Measurements from ENCODE around the gene SLIT3. TPM values are rescaled to one million over a fixed set of nuclear protein-coding genes. Genes with fewer than 3 reads are reported as not detected.
A peak's percentile ranks its signal among the peaks of the same experiment; 100 is the strongest.

Gene SLIT3
- total RNA-seq, 2 donors from 2014 or later = 6.6 to 6.7 TPM

- Histone ChIP-seq H3K27me3 (no peaks in the 10 kb centered on the region), H3K27ac (no peak overlapping the region), H3K4me1 (peaks cover 10% of the 10 kb centered on the region), H3K9me3 (peaks cover 0 to 10% (median 0%) of the 10 kb centered on the region in 3 donors), H3K36me3 (replicated peaks in 1 of 2; ENCODE audit: insufficient read depth in 1 of 2, low read depth in 2 of 2) (no peaks in the 10 kb centered on the region), H3K4me3 (no peak overlapping the region)
- WGBS, 2 donors = 93% methylated on average over 4 of the region's 4 CpGs
- DNase-seq (no peak), ATAC-seq (no peak)
- intact Hi-C loops (cut with DNase I) = no loop called here
- TF ChIP-seq POLR2A (IDR thresholded peaks at IDR 0.05) = no peak
- TF ChIP-seq CTCF (IDR thresholded peaks at IDR 0.05) = no peak
These were observed 142.2 kb downstream of the SLIT3 start for GRCh38 chr5:169158764-169159163.

GRCh38 chr5:169157064-169157463 is 143.9 kb downstream of the SLIT3 start:
- WGBS, 2 donors = 58 to 100% methylated on average over 1 of the region's 1 CpG
- peaks cover 10% of the 10 kb centered on the region for H3K4me1 ChIP-seq
- no peak for TF ChIP-seq CTCF (IDR thresholded peaks at IDR 0.05)
- no peak for TF ChIP-seq POLR2A (IDR thresholded peaks at IDR 0.05)
- DNase-seq (no peak), ATAC-seq (no peak)
- intact Hi-C loops (cut with DNase I) = no loop called here
- peaks cover 0 to 10% (median 0%) of the 10 kb centered on the region in 3 donors for H3K9me3 ChIP-seq
- H3K27me3 ChIP-seq = no peaks in the 10 kb centered on the region
- H3K4me3 ChIP-seq = no peak overlapping the region
- H3K27ac ChIP-seq = no peak overlapping the region
- no peaks in the 10 kb centered on the region for H3K36me3 ChIP-seq (replicated peaks in 1 of 2; ENCODE audit: insufficient read depth in 1 of 2, low read depth in 2 of 2)

- Histone ChIP-seq H3K27me3 (no peaks in the 10 kb centered on the region), H3K4me3 (no peak overlapping the region), H3K36me3 (replicated peaks in 1 of 2; ENCODE audit: insufficient read depth in 1 of 2, low read depth in 2 of 2) (no peaks in the 10 kb centered on the region), H3K27ac (no peak overlapping the region), H3K9me3 (peaks cover 0 to 10% (median 0%) of the 10 kb centered on the region in 3 donors), H3K4me1 (no peaks in the 10 kb centered on the region)
- intact Hi-C loops (cut with DNase I) = no loop called here
- WGBS, 2 donors = 49 to 53% methylated on average over 2 of the region's 2 CpGs
- no peak for DNase-seq
- ATAC-seq = no peak
- no peak for TF ChIP-seq POLR2A (IDR thresholded peaks at IDR 0.05)
- TF ChIP-seq CTCF (IDR thresholded peaks at IDR 0.05) = no peak
These were observed 146.3 kb downstream of the SLIT3 start for GRCh38 chr5:169154679-169155078.

GRCh38 chr5:169153405-169153804 is 147.5 kb downstream of the SLIT3 start:
- Histone ChIP-seq H3K9me3 (no peaks in the 10 kb centered on the region), H3K27ac (no peak overlapping the region), H3K4me3 (no peak overlapping the region), H3K4me1 (no peaks in the 10 kb centered on the region), H3K27me3 (no peaks in the 10 kb centered on the region), H3K36me3 (replicated peaks in 1 of 2; ENCODE audit: insufficient read depth in 1 of 2, low read depth in 2 of 2) (no peaks in the 10 kb centered on the region)
- intact Hi-C loops (cut with DNase I) = no loop called here
- ATAC-seq (peak; percentile 48), DNase-seq (peak in 1 of 4 donors; percentile 9)
- WGBS, 2 donors = 24 to 41% methylated on average over 2 of the region's 2 CpGs
- no peak for TF ChIP-seq POLR2A (IDR thresholded peaks at IDR 0.05)
- no peak for TF ChIP-seq CTCF (IDR thresholded peaks at IDR 0.05)

GRCh38 chr5:169152946-169153345 is 148.0 kb downstream of the SLIT3 start:
- Histone ChIP-seq H3K36me3 (replicated peaks in 1 of 2; ENCODE audit: insufficient read depth in 1 of 2, low read depth in 2 of 2) (no peaks in the 10 kb centered on the region), H3K27me3 (no peaks in the 10 kb centered on the region), H3K4me3 (no peak overlapping the region), H3K27ac (no peak overlapping the region), H3K9me3 (no peaks in the 10 kb centered on the region), H3K4me1 (no peaks in the 10 kb centered on the region)
- no peak for ATAC-seq
- 63 to 70% methylated on average over 7 of the region's 7 CpGs for WGBS, 2 donors
- TF ChIP-seq POLR2A (IDR thresholded peaks at IDR 0.05) = no peak
- TF ChIP-seq CTCF (IDR thresholded peaks at IDR 0.05) = no peak
- intact Hi-C loops (cut with DNase I) = no loop called here
- no peak for DNase-seq
